Liver (tissue), 9 donors: Measurements from ENCODE around the gene TBC1D9B. TPM values are rescaled to one million over a fixed set of nuclear protein-coding genes. Genes with fewer than 3 reads are reported as not detected.
"Not testable (repeated sequence)": the region's sequence is repeated elsewhere in the genome, so short reads cannot be mapped to it uniquely, and the experiment has no call there.

Experiments used
- DNase-seq: peaks from one replicate; pipeline ENCODE4 v3.0.0-alpha.2; 2017; ENCODE audit warnings: low spot score
- H3K27ac ChIP-seq, 2 donors: one replicate each; pipeline ENCODE4 v1.7.0; 2013; ENCODE audit warnings: inconsistent platforms in 2 of 2, low read length in 2 of 2, control low read depth in 1 of 2, low read depth in 1 of 2, mild to moderate bottlenecking in 1 of 2
- H3K27me3 ChIP-seq, 4 donors: one replicate each; pipeline versions ENCODE4 v1.6.1 to v1.7.0; 2013; ENCODE audit warnings: low read length in 3 of 4, inconsistent platforms in 1 of 4, mild to moderate bottlenecking in 1 of 4, moderate library complexity in 1 of 4; ENCODE audit not compliant: control insufficient read depth in 4 of 4, insufficient read depth in 4 of 4
- H3K36me3 ChIP-seq, 4 donors: one replicate each; pipeline versions ENCODE4 v1.6.1 to v1.7.0; 2013; ENCODE audit warnings: low read length in 3 of 4, mild to moderate bottlenecking in 3 of 4, low read depth in 1 of 4, moderate library complexity in 1 of 4; ENCODE audit not compliant: control insufficient read depth in 4 of 4, insufficient read depth in 3 of 4
- H3K4me1 ChIP-seq, 4 donors: one replicate each; pipeline versions ENCODE4 v1.6.1 to v1.7.0; 2013; ENCODE audit warnings: low read length in 3 of 4, mild to moderate bottlenecking in 3 of 4, moderate library complexity in 1 of 4; ENCODE audit not compliant: control insufficient read depth in 4 of 4, insufficient read depth in 4 of 4
- H3K4me3 ChIP-seq, 3 donors: one replicate each; pipeline versions ENCODE4 v1.6.1 to v1.7.0; 2013; ENCODE audit warnings: low read length in 3 of 3, control low read depth in 1 of 3, low read depth in 1 of 3, mild to moderate bottlenecking in 1 of 3
- H3K9ac ChIP-seq, 2 donors: one replicate each; pipeline ENCODE4 v1.7.0; 2013; ENCODE audit warnings: low read length in 2 of 2, mild to moderate bottlenecking in 2 of 2, moderate library complexity in 2 of 2, control low read depth in 1 of 2, low read depth in 1 of 2
- H3K9me3 ChIP-seq, 4 donors: one replicate each; pipeline versions ENCODE4 v1.6.1 to v1.7.0; 2013; ENCODE audit warnings: low read length in 3 of 4; ENCODE audit not compliant: control insufficient read depth in 4 of 4
- GABPA ChIP-seq, 2 donors: IDR thresholded peaks in 1 of 2; conservative IDR thresholded peaks in 1 of 2; 2 replicates each; pipeline ENCODE4 v1.6.1; 2016; ENCODE audit warnings: antibody characterized with exemption in 2 of 2, mild to moderate bottlenecking in 1 of 2, moderate library complexity in 1 of 2
- JUND ChIP-seq, 2 donors: IDR thresholded peaks; 2 replicates each; pipeline ENCODE4 v1.6.1; 2016; ENCODE audit warnings: antibody characterized with exemption in 2 of 2
- NR2F2 ChIP-seq: IDR thresholded peaks from 2 replicates; pipeline ENCODE4 v1.6.1; 2016; ENCODE audit warnings: antibody characterized with exemption
- RAD21 ChIP-seq, 2 donors: IDR thresholded peaks; 2 replicates each; pipeline ENCODE4 v1.6.1; 2016; ENCODE audit warnings: antibody characterized with exemption in 2 of 2, mild to moderate bottlenecking in 2 of 2
- RXRA ChIP-seq, 2 donors: IDR thresholded peaks; 2 replicates each; pipeline ENCODE4 v1.6.1; 2017 to 2018; ENCODE audit warnings: antibody characterized with exemption in 2 of 2, mild to moderate bottlenecking in 1 of 2
- SP1 ChIP-seq: IDR thresholded peaks from 2 replicates; pipeline ENCODE4 v1.6.1; 2018; ENCODE audit warnings: antibody characterized with exemption, mild to moderate bottlenecking
- TAF1 ChIP-seq: conservative IDR thresholded peaks from 2 replicates; pipeline ENCODE4 v1.6.1; 2016; ENCODE audit warnings: antibody characterized with exemption, mild to moderate bottlenecking
- YY1 ChIP-seq: IDR thresholded peaks from 2 replicates; pipeline ENCODE4 v1.6.1; 2016; ENCODE audit warnings: antibody characterized with exemption, mild to moderate bottlenecking
- WGBS: extraction: QIAGEN DNeasy Blood & Tissue Kit; methylation state at CpG from one replicate; pipeline ENCODE4 v1.1.7; 2013; 5-methylcytosine and 5-hydroxymethylcytosine counted together
- polyA plus RNA-seq, 2 donors: library from polyadenylated mRNA; stranded (reverse) in 1 of 2; unstranded in 1 of 2; fragments of 200-250 nt in 1 of 2; fragments of >200 nt in 1 of 2; fragmentation: Nextera tagmentation in 1 of 2; extraction: Ambion mirVana in 1 of 2; gene quantifications; one replicate each; pipeline versions ENCODE4 v1.2.1 to v1.2.3, GENCODE V29; 2013 to 2015
- total RNA-seq, 2 donors: library from RNA; depleted of rRNA; stranded (reverse); fragments of >200 nt; gene quantifications; one replicate each; pipeline ENCODE4 v1.2.3, GENCODE V29; 2014
- TF ChIP-seq, protein P1 (sequence below): IDR thresholded peaks from 2 replicates; pipeline ENCODE4 v1.6.1; 2016; ENCODE audit warnings: antibody characterized with exemption, mild to moderate bottlenecking
- TF ChIP-seq, protein P2 (sequence below): IDR thresholded peaks from 2 replicates; pipeline ENCODE4 v1.6.1; 2016; ENCODE audit warnings: antibody characterized with exemption
- donor health status: healthy.
- donor health status: healthy.
- donor health status: healthy.
- donor health status: healthy.
- donor health status: healthy.

Gene TBC1D9B
- total and polyA plus RNA-seq, 4 donors = 23.1 to 55.4 (median 38.7) TPM

DNA sequence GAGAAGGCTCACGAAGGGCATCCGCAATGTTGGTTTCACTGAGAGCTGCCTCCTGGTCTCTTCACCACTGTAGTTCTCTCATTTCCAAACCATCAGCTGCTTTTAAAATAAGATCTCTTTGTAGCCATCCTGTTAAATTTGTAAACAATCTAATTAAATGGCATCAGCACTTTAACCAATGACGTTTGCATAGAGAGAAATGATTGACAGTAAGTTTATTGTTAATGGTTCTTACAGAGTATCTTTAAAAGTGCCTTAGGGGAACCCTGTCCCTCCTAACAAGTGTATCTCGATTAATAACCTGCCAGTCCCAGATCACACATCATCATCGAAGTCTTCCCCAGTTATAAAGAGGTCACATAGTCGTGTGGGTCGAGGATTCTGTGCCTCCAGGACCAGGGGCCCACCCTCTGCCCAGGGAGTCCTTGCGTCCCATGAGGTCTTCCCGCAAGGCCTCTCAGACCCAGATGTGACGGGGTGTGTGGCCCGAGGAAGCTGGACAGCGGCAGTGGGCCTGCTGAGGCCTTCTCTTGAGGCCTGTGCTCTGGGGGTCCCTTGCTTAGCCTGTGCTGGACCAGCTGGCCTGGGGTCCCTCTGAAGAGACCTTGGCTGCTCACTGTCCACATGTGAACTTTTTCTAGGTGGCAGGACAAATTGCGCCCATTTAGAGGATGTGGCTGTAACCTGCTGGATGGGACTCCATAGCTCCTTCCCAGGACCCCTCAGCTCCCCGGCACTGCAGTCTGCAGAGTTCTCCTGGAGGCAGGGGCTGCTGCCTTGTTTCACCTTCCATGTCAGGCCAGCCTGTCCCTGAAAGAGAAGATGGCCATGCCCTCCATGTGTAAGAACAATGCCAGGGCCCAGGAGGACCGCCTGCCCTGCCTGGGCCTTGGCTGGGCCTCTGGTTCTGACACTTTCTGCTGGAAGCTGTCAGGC lies 70.4 kb downstream of the TBC1D9B start (continued):
- TF ChIP-seq, protein P1, sequence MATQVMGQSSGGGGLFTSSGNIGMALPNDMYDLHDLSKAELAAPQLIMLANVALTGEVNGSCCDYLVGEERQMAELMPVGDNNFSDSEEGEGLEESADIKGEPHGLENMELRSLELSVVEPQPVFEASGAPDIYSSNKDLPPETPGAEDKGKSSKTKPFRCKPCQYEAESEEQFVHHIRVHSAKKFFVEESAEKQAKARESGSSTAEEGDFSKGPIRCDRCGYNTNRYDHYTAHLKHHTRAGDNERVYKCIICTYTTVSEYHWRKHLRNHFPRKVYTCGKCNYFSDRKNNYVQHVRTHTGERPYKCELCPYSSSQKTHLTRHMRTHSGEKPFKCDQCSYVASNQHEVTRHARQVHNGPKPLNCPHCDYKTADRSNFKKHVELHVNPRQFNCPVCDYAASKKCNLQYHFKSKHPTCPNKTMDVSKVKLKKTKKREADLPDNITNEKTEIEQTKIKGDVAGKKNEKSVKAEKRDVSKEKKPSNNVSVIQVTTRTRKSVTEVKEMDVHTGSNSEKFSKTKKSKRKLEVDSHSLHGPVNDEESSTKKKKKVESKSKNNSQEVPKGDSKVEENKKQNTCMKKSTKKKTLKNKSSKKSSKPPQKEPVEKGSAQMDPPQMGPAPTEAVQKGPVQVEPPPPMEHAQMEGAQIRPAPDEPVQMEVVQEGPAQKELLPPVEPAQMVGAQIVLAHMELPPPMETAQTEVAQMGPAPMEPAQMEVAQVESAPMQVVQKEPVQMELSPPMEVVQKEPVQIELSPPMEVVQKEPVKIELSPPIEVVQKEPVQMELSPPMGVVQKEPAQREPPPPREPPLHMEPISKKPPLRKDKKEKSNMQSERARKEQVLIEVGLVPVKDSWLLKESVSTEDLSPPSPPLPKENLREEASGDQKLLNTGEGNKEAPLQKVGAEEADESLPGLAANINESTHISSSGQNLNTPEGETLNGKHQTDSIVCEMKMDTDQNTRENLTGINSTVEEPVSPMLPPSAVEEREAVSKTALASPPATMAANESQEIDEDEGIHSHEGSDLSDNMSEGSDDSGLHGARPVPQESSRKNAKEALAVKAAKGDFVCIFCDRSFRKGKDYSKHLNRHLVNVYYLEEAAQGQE = no peak
- TF ChIP-seq NR2F2 (no peak), SP1 (no peak), GABPA (IDR thresholded peaks at IDR 0.05 in 1 of 2, conservative IDR thresholded peaks at IDR 0.05 in 1 of 2) (no peak), RAD21 (IDR thresholded peaks at IDR 0.05) (no peak)
- TF ChIP-seq, protein P2, sequence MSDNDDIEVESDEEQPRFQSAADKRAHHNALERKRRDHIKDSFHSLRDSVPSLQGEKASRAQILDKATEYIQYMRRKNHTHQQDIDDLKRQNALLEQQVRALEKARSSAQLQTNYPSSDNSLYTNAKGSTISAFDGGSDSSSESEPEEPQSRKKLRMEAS = no peak

DNA sequence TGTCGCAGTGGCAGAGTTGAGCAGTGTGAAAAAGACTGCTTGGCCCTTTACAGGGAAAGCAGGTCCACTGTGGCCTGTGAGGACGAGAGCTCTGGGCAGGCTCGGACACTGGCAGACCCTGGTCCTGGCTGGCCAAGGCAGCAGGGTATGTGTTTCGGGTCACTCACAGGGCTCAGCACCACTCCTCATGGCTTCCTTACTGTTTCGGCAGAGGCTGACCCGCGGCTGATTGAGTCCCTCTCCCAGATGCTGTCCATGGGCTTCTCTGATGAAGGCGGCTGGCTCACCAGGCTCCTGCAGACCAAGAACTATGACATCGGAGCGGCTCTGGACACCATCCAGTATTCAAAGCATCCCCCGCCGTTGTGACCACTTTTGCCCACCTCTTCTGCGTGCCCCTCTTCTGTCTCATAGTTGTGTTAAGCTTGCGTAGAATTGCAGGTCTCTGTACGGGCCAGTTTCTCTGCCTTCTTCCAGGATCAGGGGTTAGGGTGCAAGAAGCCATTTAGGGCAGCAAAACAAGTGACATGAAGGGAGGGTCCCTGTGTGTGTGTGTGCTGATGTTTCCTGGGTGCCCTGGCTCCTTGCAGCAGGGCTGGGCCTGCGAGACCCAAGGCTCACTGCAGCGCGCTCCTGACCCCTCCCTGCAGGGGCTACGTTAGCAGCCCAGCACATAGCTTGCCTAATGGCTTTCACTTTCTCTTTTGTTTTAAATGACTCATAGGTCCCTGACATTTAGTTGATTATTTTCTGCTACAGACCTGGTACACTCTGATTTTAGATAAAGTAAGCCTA lies 71.3 kb downstream of the TBC1D9B start:
- WGBS = 86% methylated on average over 19 of the region's 19 CpGs
- no peak for TF ChIP-seq YY1
- no peak for TF ChIP-seq NR2F2
- TF ChIP-seq JUND (IDR thresholded peaks at IDR 0.05) = peak; percentile 66 to 80
- TF ChIP-seq, protein P1 = no peak
- TF ChIP-seq RXRA (IDR thresholded peaks at IDR 0.05) = peak; percentile 6 to 11
- TF ChIP-seq RAD21 (IDR thresholded peaks at IDR 0.05) = no peak
- TF ChIP-seq TAF1 = no peak
- H3K4me1 ChIP-seq = peaks cover 5 to 48% (median 32%) of the 10 kb centered on the region in 4 donors
- no peaks in the 10 kb centered on the region for H3K27me3 ChIP-seq
- no peak overlapping the region for H3K4me3 ChIP-seq
- H3K9me3 ChIP-seq = no peaks in the 10 kb centered on the region
- peak overlapping the region; percentile 32 to 75 for H3K27ac ChIP-seq
- peaks cover 22 to 52% (median 44%) of the 10 kb centered on the region in 4 donors for H3K36me3 ChIP-seq
- DNase-seq = no peak
- H3K9ac ChIP-seq = no peak overlapping the region

DNA sequence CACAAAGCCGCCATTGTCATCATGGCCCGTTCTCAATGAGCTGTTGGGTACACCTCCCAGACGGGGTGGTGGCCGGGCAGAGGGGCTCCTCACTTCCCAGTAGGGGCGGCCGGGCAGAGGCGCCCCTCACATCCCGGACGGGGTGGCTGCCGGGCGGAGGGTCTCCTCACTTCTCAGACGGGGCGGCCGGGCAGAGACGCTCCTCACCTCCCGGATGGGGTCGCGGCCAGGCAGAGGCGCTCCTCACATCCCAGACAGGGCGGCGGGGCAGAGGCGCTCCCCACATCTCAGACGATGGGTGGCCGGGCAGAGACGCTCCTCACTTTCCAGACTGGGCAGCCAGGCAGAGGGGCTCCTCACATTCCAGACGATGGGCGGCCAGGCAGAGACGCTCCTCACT lies 72.8 kb downstream of the TBC1D9B start:
- H3K4me3 ChIP-seq, H3K9me3 ChIP-seq, DNase-seq, H3K9ac ChIP-seq, H3K27me3 ChIP-seq, H3K27ac ChIP-seq: not testable (repeated sequence)
- Histone ChIP-seq H3K36me3 (peaks cover 22 to 59% (median 51%) of the 10 kb centered on the region in 4 donors), H3K4me1 (peaks cover 5 to 47% (median 35%) of the 10 kb centered on the region in 4 donors)
- WGBS = 91% methylated on average over 20 of the region's 28 CpGs
